Nephron progenitor cell (in vitro differentiated cells): ENCODE measurements around the gene CORO2A.

Experiments used
- DNase-seq: peaks from one replicate; pipeline ENCODE4 v3.0.0; 2021
- H3K27ac Mint-ChIP-seq: 2 replicates; pipeline ENCODE4 v1.8.0; 2021; ENCODE audit warnings: mild to moderate bottlenecking, moderate library complexity, mixed read lengths
- H3K27me3 Mint-ChIP-seq: 2 replicates; pipeline ENCODE4 v1.8.0; 2021; ENCODE audit warnings: mild to moderate bottlenecking, low read depth, mixed read lengths; ENCODE audit not compliant: poor library complexity
- H3K36me3 Mint-ChIP-seq: 2 replicates; pipeline ENCODE4 v1.8.0; 2021; ENCODE audit warnings: low read depth, mixed read lengths
- H3K4me1 Mint-ChIP-seq: 2 replicates; pipeline ENCODE4 v1.8.0; 2021; ENCODE audit warnings: mixed read lengths
- H3K4me3 Mint-ChIP-seq: 2 replicates; pipeline ENCODE4 v1.8.0; 2021; ENCODE audit warnings: mild to moderate bottlenecking, moderate library complexity, mixed read lengths
- H3K9me3 Mint-ChIP-seq: 2 replicates; pipeline ENCODE4 v1.8.0; 2021; ENCODE audit warnings: mild to moderate bottlenecking, moderate library complexity, mixed read lengths
- TF ChIP-seq, protein P1 (sequence below): fragments of 200-600 bp; sonication (generic); IDR thresholded peaks from 2 replicates; pipeline ENCODE4 v1.5.0; 2021; ENCODE audit warnings: antibody characterized with exemption

The CORO2A gene

GRCh38 chr9:98159301-98159700 is 33.1 kb downstream of the CORO2A start:
- H3K9me3 Mint-ChIP-seq: no peaks in the 10 kb centered on the region
- H3K36me3 Mint-ChIP-seq: no peaks in the 10 kb centered on the region
- H3K27me3 Mint-ChIP-seq: peaks cover 2% of the 10 kb centered on the region
- H3K27ac Mint-ChIP-seq: peak overlapping the region; percentile 49
- no peaks in the 10 kb centered on the region for H3K4me1 Mint-ChIP-seq
- TF ChIP-seq, protein P1, sequence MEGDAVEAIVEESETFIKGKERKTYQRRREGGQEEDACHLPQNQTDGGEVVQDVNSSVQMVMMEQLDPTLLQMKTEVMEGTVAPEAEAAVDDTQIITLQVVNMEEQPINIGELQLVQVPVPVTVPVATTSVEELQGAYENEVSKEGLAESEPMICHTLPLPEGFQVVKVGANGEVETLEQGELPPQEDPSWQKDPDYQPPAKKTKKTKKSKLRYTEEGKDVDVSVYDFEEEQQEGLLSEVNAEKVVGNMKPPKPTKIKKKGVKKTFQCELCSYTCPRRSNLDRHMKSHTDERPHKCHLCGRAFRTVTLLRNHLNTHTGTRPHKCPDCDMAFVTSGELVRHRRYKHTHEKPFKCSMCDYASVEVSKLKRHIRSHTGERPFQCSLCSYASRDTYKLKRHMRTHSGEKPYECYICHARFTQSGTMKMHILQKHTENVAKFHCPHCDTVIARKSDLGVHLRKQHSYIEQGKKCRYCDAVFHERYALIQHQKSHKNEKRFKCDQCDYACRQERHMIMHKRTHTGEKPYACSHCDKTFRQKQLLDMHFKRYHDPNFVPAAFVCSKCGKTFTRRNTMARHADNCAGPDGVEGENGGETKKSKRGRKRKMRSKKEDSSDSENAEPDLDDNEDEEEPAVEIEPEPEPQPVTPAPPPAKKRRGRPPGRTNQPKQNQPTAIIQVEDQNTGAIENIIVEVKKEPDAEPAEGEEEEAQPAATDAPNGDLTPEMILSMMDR: no peak
- DNase-seq: no peak
- H3K4me3 Mint-ChIP-seq: no peak overlapping the region

DNA sequence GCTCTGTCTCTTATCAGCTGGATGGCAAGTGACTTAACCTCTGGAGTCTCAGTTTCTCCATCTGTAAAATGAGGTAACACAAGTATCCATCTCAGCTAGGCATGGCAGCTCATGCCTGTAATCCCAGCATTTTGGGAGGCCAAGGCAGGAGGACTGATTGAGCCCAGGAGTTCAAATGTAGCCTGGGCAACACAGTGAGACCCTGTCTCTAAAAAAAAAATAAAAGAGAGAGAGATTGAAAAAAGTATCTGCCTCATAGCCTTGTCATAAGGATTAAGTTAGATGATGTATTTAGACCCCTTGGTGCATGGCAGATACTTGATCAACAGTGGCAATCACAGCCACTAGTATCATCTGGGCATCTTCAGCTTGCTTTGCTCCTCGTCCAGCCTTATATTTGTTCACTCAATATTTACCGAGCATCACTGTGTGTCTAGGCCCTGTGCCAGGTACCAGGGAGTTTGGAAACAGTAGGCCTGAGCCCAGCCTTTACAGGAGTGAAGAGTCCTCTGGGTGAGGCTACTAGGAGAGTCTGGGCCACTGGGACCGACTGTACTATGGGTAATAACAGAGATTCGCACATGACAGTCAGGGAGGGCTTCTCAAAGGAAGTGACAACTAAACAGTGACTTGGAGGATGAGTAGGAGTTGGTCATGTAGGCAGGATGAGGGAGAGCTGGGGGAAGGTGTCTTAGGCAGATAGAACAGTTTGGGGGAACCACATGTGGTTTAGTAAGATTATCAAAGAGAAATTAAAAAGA is 34.2 kb downstream of the CORO2A start:
- no peak overlapping the region for H3K4me3 Mint-ChIP-seq
- TF ChIP-seq, protein P1: no peak
- DNase-seq: no peak

DNA sequence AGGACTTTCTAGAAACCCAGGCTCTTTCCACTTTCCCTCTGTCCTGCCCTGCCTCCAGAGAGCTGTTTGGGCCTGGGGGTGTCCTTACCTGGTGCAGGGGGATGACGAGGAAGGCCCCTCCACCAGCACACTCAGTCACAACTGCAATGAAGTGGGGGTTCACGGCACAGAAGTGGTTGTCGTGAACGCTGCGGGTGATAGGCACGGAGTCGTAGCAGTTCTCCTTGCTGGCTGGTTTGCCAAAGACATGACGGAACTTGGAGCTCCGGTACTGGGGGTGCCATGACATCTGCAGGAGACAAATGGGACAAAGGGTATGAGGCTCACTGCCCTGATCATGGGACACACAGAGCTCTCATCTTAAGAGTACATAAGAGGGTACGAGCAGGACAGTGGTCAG is 35.1 kb downstream of the CORO2A start:
- Mint-ChIP-seq H3K9me3 (no peaks in the 10 kb centered on the region), H3K4me3 (no peak overlapping the region), H3K27me3 (no peaks in the 10 kb centered on the region), H3K36me3 (no peaks in the 10 kb centered on the region), H3K27ac (no peak overlapping the region), H3K4me1 (no peaks in the 10 kb centered on the region)
- no peak for DNase-seq
- TF ChIP-seq, protein P1: no peak

More for the DNA sequence above, 34.2 kb downstream of the CORO2A start:
- Mint-ChIP-seq H3K27ac (no peak overlapping the region), H3K4me1 (no peaks in the 10 kb centered on the region), H3K27me3 (no peaks in the 10 kb centered on the region), H3K9me3 (no peaks in the 10 kb centered on the region), H3K36me3 (no peaks in the 10 kb centered on the region)

- Mint-ChIP-seq H3K9me3 (no peaks in the 10 kb centered on the region), H3K27ac (no peak overlapping the region), H3K4me3 (no peak overlapping the region), H3K36me3 (no peaks in the 10 kb centered on the region), H3K27me3 (peaks cover 3% of the 10 kb centered on the region), H3K4me1 (peaks cover 5% of the 10 kb centered on the region)
- TF ChIP-seq, protein P1: no peak
- no peak for DNase-seq
Measured at GRCh38 chr9:98154678-98155077, 37.8 kb downstream of the CORO2A start.

GRCh38 chr9:98152526-98152925 is 39.9 kb downstream of the CORO2A start:
- no peak for DNase-seq
- peaks cover 3% of the 10 kb centered on the region for H3K27me3 Mint-ChIP-seq
- H3K4me1 Mint-ChIP-seq: peaks cover 5% of the 10 kb centered on the region
- H3K4me3 Mint-ChIP-seq: no peak overlapping the region
- TF ChIP-seq, protein P1: no peak
- H3K27ac Mint-ChIP-seq: no peak overlapping the region
- no peaks in the 10 kb centered on the region for H3K36me3 Mint-ChIP-seq
- H3K9me3 Mint-ChIP-seq: no peaks in the 10 kb centered on the region

DNA sequence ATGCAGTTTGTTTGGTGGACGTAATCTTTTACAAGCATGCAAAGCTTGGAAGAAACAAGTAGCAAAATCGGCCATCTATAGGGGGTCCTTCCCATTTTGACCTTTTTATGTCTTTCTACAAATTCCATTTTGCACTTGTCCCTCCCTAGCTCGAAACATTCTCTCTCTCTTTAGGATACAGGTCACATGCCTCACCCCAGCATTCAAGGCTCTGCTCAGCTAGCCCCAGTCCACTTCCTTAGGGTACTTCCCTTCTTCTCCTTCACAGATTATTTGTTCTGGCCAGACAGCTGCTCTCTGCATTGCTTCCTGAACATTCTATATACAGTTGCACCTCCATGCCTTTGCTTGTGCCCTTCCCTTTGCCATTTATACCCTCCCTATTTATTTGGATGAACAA is 41.7 kb downstream of the CORO2A start:
- no peak for DNase-seq
- Mint-ChIP-seq H3K36me3 (no peaks in the 10 kb centered on the region), H3K9me3 (no peaks in the 10 kb centered on the region), H3K27ac (no peak overlapping the region), H3K4me1 (peaks cover 14% of the 10 kb centered on the region), H3K27me3 (peaks cover 3% of the 10 kb centered on the region), H3K4me3 (no peak overlapping the region)
- TF ChIP-seq, protein P1: no peak
